IMR-90 (cell line): Measurements from ENCODE around the gene SCYGR1. TPM values are rescaled to one million over a fixed set of nuclear protein-coding genes. Genes with fewer than 3 reads are reported as not detected.

Experiments used
- ATAC-seq: fragments of 200-7000 bp; cut with Tn5 transposase; 2 replicates; pipeline ENCODE4 v1.9.1; 2020; ENCODE audit warnings: low read depth, mild to moderate bottlenecking, moderate library complexity
- BruUV-seq: library from RNA; stranded (reverse); fragments of 400-500 nt; replicated peaks from 2 replicates; lab custom pipeline; 2021; lab: Mats Ljungman, UMichigan
- CTCF ChIA-PET: fragments of 300-600 bp; formaldehyde crosslinking; extraction: SDS; loops from one replicate; lab custom pipeline; 2021; ENCODE audit warnings: antibody characterized with exemption; lab: Yijun Ruan, JAX
- POLR2A ChIA-PET: fragments of 300-600 bp; sonication (Branson Sonifier 250); formaldehyde crosslinking; loops from one replicate; lab custom pipeline; 2022; ENCODE audit warnings: antibody characterized with exemption; ENCODE audit not compliant: unreplicated experiment; lab: Charles Lee
- DNase-seq: peaks from one replicate; pipeline ENCODE4 v3.0.0; 2013
- H2AFZ ChIP-seq: replicated peaks from 2 replicates; pipeline ENCODE3; 2013; ENCODE audit warnings: low read length, mild to moderate bottlenecking; ENCODE audit not compliant: poor library complexity
- H2AK5ac ChIP-seq: 2 replicates; pipeline ENCODE4 v1.6.1; 2013; ENCODE audit warnings: low read depth, low read length, inconsistent platforms
- H2AK9ac ChIP-seq: replicated peaks from 2 replicates; pipeline ENCODE3; 2013; ENCODE audit warnings: mild to moderate bottlenecking, low read depth, low read length, moderate library complexity; ENCODE audit not compliant: poor library complexity
- H2BK120ac ChIP-seq: 2 replicates; pipeline ENCODE4 v1.6.1; 2013; ENCODE audit warnings: low read depth, low read length, inconsistent platforms
- H2BK15ac ChIP-seq: 3 replicates; pipeline ENCODE4 v1.6.1; 2013; ENCODE audit warnings: low read depth, low read length, inconsistent platforms
- H2BK20ac ChIP-seq: 2 replicates; pipeline ENCODE4 v1.6.1; 2013; ENCODE audit warnings: low read depth, mild to moderate bottlenecking, inconsistent platforms, low read length, moderate library complexity
- H2BK5ac ChIP-seq: 2 replicates; pipeline ENCODE4 v1.6.1; 2013; ENCODE audit warnings: mild to moderate bottlenecking, low read depth, low read length, inconsistent platforms; ENCODE audit not compliant: poor library complexity, severe bottlenecking
- H3K14ac ChIP-seq: replicated peaks from 2 replicates; pipeline ENCODE4 v1.6.1; 2013; ENCODE audit warnings: low read depth, low read length, inconsistent platforms
- H3K18ac ChIP-seq: 2 replicates; pipeline ENCODE4 v1.6.1; 2013; ENCODE audit warnings: low read depth, low read length, control low read depth
- H3K23ac ChIP-seq: 2 replicates; pipeline ENCODE4 v1.6.1; 2013; ENCODE audit warnings: low read depth, low read length, inconsistent platforms
- H3K27ac ChIP-seq: 2 replicates; pipeline ENCODE4 v1.5.1; 2013; ENCODE audit warnings: mild to moderate bottlenecking, control low read depth, low read length; ENCODE audit not compliant: insufficient read depth
- H3K27me3 ChIP-seq: 2 replicates; pipeline ENCODE4 v1.6.1; 2013; ENCODE audit warnings: low read length; ENCODE audit not compliant: control insufficient read depth, insufficient read depth
- H3K36me3 ChIP-seq: 2 replicates; pipeline ENCODE4 v1.6.1; 2013; ENCODE audit warnings: low read length, mixed read lengths; ENCODE audit not compliant: control insufficient read depth, insufficient read depth
- H3K4ac ChIP-seq: 2 replicates; pipeline ENCODE4 v1.6.1; 2013; ENCODE audit warnings: low read depth, low read length, inconsistent platforms
- H3K4me1 ChIP-seq: 2 replicates; pipeline ENCODE4 v1.6.1; 2013; ENCODE audit warnings: low read length, mixed read lengths; ENCODE audit not compliant: control insufficient read depth, insufficient read depth
- H3K4me2 ChIP-seq: 2 replicates; pipeline ENCODE4 v1.6.1; 2013; ENCODE audit warnings: low read depth, mild to moderate bottlenecking, control low read depth, low read length, moderate library complexity
- H3K4me3 ChIP-seq: 2 replicates; pipeline ENCODE4 v1.5.1; 2013; ENCODE audit warnings: low read depth, mild to moderate bottlenecking, control low read depth, low read length, moderate library complexity; ENCODE audit not compliant: insufficient read depth
- H3K56ac ChIP-seq: 2 replicates; pipeline ENCODE4 v1.6.1; 2013; ENCODE audit warnings: low read length, inconsistent platforms; ENCODE audit not compliant: insufficient read depth; ENCODE audit errors: extremely low read depth
- H3K79me1 ChIP-seq, 2 experiments: 2 replicates each; pipeline ENCODE4 v1.6.1; 2013; ENCODE audit warnings: low read length in 2 of 2, inconsistent platforms in 1 of 2, low read depth in 1 of 2
- H3K9ac ChIP-seq: 2 replicates; pipeline ENCODE4 v1.6.1; 2013; ENCODE audit warnings: low read depth, low read length, control low read depth
- H3K9me1 ChIP-seq: 2 replicates; pipeline ENCODE4 v1.6.1; 2013; ENCODE audit warnings: low read length, inconsistent platforms; ENCODE audit not compliant: insufficient read depth
- H3K9me3 ChIP-seq: 2 replicates; pipeline ENCODE4 v1.6.1; 2013; ENCODE audit warnings: low read length; ENCODE audit not compliant: control insufficient read depth, insufficient read depth
- H4K20me1 ChIP-seq: 2 replicates; pipeline ENCODE4 v1.6.1; 2013; ENCODE audit warnings: low read length, inconsistent platforms; ENCODE audit not compliant: insufficient read depth
- H4K5ac ChIP-seq: 2 replicates; pipeline ENCODE4 v1.6.1; 2013; ENCODE audit warnings: mild to moderate bottlenecking, low read depth, low read length, control low read depth
- H4K8ac ChIP-seq, 2 experiments: 2 replicates each; pipeline ENCODE4 v1.6.1; 2013; ENCODE audit warnings: low read depth in 2 of 2, low read length in 2 of 2, control low read depth in 1 of 2, inconsistent platforms in 1 of 2
- H4K91ac ChIP-seq: 2 replicates; pipeline ENCODE4 v1.6.1; 2013; ENCODE audit warnings: low read depth, low read length, inconsistent platforms; ENCODE audit not compliant: insufficient read depth
- CHD1 ChIP-seq: IDR thresholded peaks from 2 replicates; pipeline ENCODE4 v1.6.1; 2012; ENCODE audit warnings: low read depth, low read length, improper control_type of control experiment
- WGBS, 2 experiments: methylation state at CpG; one replicate each; pipeline versions ENCODE4 v1.1.5 to v1.1.7; 2013; ENCODE audit warnings: missing lambda C conversion rate in 2 of 2; ENCODE audit not compliant: insufficient read length in 1 of 2; ENCODE audit errors: extremely low coverage in 2 of 2; 5-methylcytosine and 5-hydroxymethylcytosine counted together
- dilution Hi-C: fragments of 300-500 bp; cut with HindIII; formaldehyde crosslinking; loops from one replicate; pipeline ENCODE4 v1.14.3; 2018; ENCODE audit warnings: low sequenced_read_pairs; ENCODE audit not compliant: unreplicated experiment
- in situ Hi-C: fragments of 300-500 bp; cut with MboI; formaldehyde crosslinking; loops from 3 replicates; pipeline ENCODE4 v1.14.3; 2019; ENCODE audit warnings: low sequenced_read_pairs, inconsistent platforms, mixed read lengths
- intact Hi-C: fragments of 100-400 bp; cut with micrococcal nuclease; formaldehyde crosslinking; loops from 2 replicates; pipeline ENCODE4 v1.10.0; 2022
- polyA plus RNA-seq, 3 experiments: library from polyadenylated mRNA; depleted of rRNA; stranded (reverse); fragments of >200 nt; gene quantifications; 2 replicates each; pipeline ENCODE4 v1.2.3, GENCODE V29; 2012; ENCODE audit warnings: low replicate concordance in 1 of 3
- total RNA-seq: library from RNA; depleted of rRNA; stranded (reverse); fragments of >200 nt; gene quantifications from 2 replicates; pipeline ENCODE4 v1.2.3, GENCODE V29; 2012

SCYGR1 gene
- total and polyA plus RNA-seq, 2 of the 4 experiments (the other 2 are of a cell fraction), result not detected

DNA sequence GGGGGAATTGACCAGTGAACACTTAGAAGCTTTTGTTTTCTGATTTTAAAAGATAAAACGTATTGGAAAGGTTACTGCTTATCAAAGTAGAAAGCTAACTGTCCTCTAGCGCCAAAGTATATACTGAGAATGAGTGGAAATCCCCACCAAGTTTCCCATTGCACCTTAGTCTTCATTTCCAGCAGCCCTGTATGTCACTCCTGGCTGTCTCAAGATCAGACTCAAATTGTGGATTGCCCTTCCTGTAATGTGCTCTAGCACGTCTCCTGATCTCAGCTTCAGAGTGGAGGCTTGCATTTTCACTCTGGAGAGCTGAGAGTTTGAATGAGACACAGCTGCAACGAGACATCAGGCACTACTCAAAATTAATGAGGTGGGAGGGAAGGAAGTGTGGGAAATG is 36.1 kb downstream of the SCYGR1 start:
- peaks cover 18% of the 10 kb centered on the region for H3K36me3 ChIP-seq
- no peak overlapping the region for H2BK20ac ChIP-seq
- H3K14ac ChIP-seq, result no peak overlapping the region
- H3K9me3 ChIP-seq, result no peaks in the 10 kb centered on the region
- H3K9me1 ChIP-seq, result no peaks in the 10 kb centered on the region
- POLR2A ChIA-PET, result no interaction called here
- H3K4me3 ChIP-seq, result no peak overlapping the region
- DNase-seq, result no peak
- H3K27ac ChIP-seq, result no peak overlapping the region
- H4K91ac ChIP-seq, result no peak overlapping the region
- no peak overlapping the region for H2AK5ac ChIP-seq
- no peak overlapping the region for H4K8ac ChIP-seq
- no peak overlapping the region for H3K9ac ChIP-seq
- in situ Hi-C loops, result no loop called here
- peaks cover 2% of the 10 kb centered on the region; the same call in 1 of the 2 replicates for H3K4me1 ChIP-seq
- no peak overlapping the region for H3K4me2 ChIP-seq
- no peak for ATAC-seq
- CTCF ChIA-PET, result no interaction called here
- no peak overlapping the region for H3K18ac ChIP-seq
- TF ChIP-seq CHD1, result no peak
- no peak overlapping the region for H2BK15ac ChIP-seq
- no peak overlapping the region for H3K56ac ChIP-seq
- H2AK9ac ChIP-seq, result no peak overlapping the region
- H3K79me1 ChIP-seq, result peaks cover 0 to 3% of the 10 kb centered on the region in 2 experiments; a peak in 2 of 4 replicates
- H3K23ac ChIP-seq, result no peak overlapping the region
- no peaks in the 10 kb centered on the region for H3K27me3 ChIP-seq
- no peaks in the 10 kb centered on the region for H4K20me1 ChIP-seq
- H2AFZ ChIP-seq, result no peak overlapping the region
- intact Hi-C loops, result no loop called here
- H3K4ac ChIP-seq, result no peak overlapping the region
- dilution Hi-C loops, result no loop called here
- no peak overlapping the region for H4K5ac ChIP-seq
- BruUV-seq, result no TSS peak
- 61% methylated on average over 2 of the region's 4 CpGs; no CpG with 5 or more reads in 1 of the 2 experiments for WGBS, 2 experiments
- H2BK120ac ChIP-seq, result no peak overlapping the region
- H2BK5ac ChIP-seq, result no peak overlapping the region
